ENCODE measurements around the gene FGF12. TPM values are rescaled to one million over a fixed set of nuclear protein-coding genes. Genes with fewer than 3 reads are reported as not detected.

Gene FGF12
- polyA plus RNA-seq, 2 of the 4 experiments (the other 2 are of a cell fraction) = 0.63 to 1.1 TPM

GRCh38 chr3:192207651-192208050, 519.7 kb downstream of the FGF12 start (continued):
- TF ChIP-seq REST (IDR thresholded peaks at IDR 0.05) = no peak
- no peak for TF ChIP-seq RCOR1 (IDR thresholded peaks at IDR 0.05; ENCODE audit: low read depth, low read length)
- no peak for TF ChIP-seq MYC (IDR thresholded peaks at IDR 0.05; ENCODE audit: borderline replicate concordance, low read length)
- no peak for TF ChIP-seq ZFP36 (IDR thresholded peaks at IDR 0.05; ENCODE audit: borderline replicate concordance, partially characterized antibody)
- no peak for TF ChIP-seq RNF2 (IDR thresholded peaks at IDR 0.05; ENCODE audit: borderline replicate concordance, low read depth)

GRCh38 chr3:192207239-192207638, 520.1 kb downstream of the FGF12 start:
- no peak for ATAC-seq
- TF ChIP-seq CBX8 (IDR thresholded peaks at IDR 0.05) = no peak
- Histone ChIP-seq H3K4me3 (no peak overlapping the region), H3K9me3 (no peaks in the 10 kb centered on the region), H3K4me2 (no peak overlapping the region), H3K4me1 (no peaks in the 10 kb centered on the region), H3K27ac (no peak overlapping the region)
- CTCF ChIA-PET = no interaction called here
- 72% methylated on average over 3 of the region's 3 CpGs for WGBS (ENCODE audit: missing lambda C conversion rate)
- DNase-seq (ENCODE audit: low read depth in 1 of 2, low spot score in 1 of 2) = no peak
- POLR2A ChIA-PET = no interaction called here
- FAIRE-seq = no peak

GRCh38 chr3:192194085-192194484, 533.3 kb downstream of the FGF12 start:
- DNase-seq (ENCODE audit: low read depth in 1 of 2, low spot score in 1 of 2) (no peak), ATAC-seq (no peak), FAIRE-seq (no peak)
- ChIA-PET POLR2A (no interaction called here), CTCF (no interaction called here)
- H3K4me2 ChIP-seq = no peak overlapping the region
- no peak overlapping the region for H3K27ac ChIP-seq
- no peaks in the 10 kb centered on the region for H3K9me3 ChIP-seq
- TF ChIP-seq CEBPB (IDR thresholded peaks at IDR 0.05) = no peak
- TF ChIP-seq ZNF302 (CRISPR knock-in tag; IDR thresholded peaks at IDR 0.05) = no peak
- TF ChIP-seq ZSCAN20 (CRISPR knock-in tag; IDR thresholded peaks at IDR 0.05) = no peak
- no peak for TF ChIP-seq HMGXB4 (CRISPR knock-in tag; IDR thresholded peaks at IDR 0.05; ENCODE audit: borderline replicate concordance)
- TF ChIP-seq ATOH8 (CRISPR knock-in tag; IDR thresholded peaks at IDR 0.05; ENCODE audit: low read depth) = no peak
- TF ChIP-seq HDAC2 (IDR thresholded peaks at IDR 0.05) = no peak
- TF ChIP-seq TP53 (CRISPR knock-in tag; IDR thresholded peaks at IDR 0.05) = no peak
- TF ChIP-seq FOSL2 (IDR thresholded peaks at IDR 0.05) = no peak
- TF ChIP-seq FOSL2 (CRISPR knock-in tag; IDR thresholded peaks at IDR 0.05) = no peak
- no peaks in the 10 kb centered on the region for H3K4me1 ChIP-seq
- no peak overlapping the region for H3K4me3 ChIP-seq

- ATAC-seq (peak; percentile 62 to 86; a peak in 5 of 6 replicates), FAIRE-seq (no peak), DNase-seq (ENCODE audit: low read depth in 1 of 2, low spot score in 1 of 2) (peak; percentile 21 to 51)
- Histone ChIP-seq H3K4me3 (no peak overlapping the region), H3K9me3 (no peaks in the 10 kb centered on the region), H3K27ac (no peak overlapping the region), H3K4me1 (no peaks in the 10 kb centered on the region), H3K4me2 (peak overlapping the region; percentile 67)
- WGBS (ENCODE audit: missing lambda C conversion rate) = 9% methylated on average over 7 of the region's 7 CpGs
- TF ChIP-seq CTCF (IDR thresholded peaks at IDR 0.05) = peak; percentile 57
- TF ChIP-seq RAD21 (conservative IDR thresholded peaks at IDR 0.05 in 1 of 2, IDR thresholded peaks at IDR 0.05 in 1 of 2) = peak; percentile 53 to 56; a peak in 4 of 5 replicates
- TF ChIP-seq HMGXB4 (CRISPR knock-in tag; IDR thresholded peaks at IDR 0.05; ENCODE audit: borderline replicate concordance) = no peak
- TF ChIP-seq CHD2 (IDR thresholded peaks at IDR 0.05; ENCODE audit: low read length, partially characterized antibody) = no peak
- peak; percentile 60 for TF ChIP-seq SMC3 (IDR thresholded peaks at IDR 0.05)
- no peak for TF ChIP-seq POLR2A (IDR thresholded peaks at IDR 0.05; ENCODE audit: low read length)
- ChIA-PET CTCF (interaction anchor here (0.7 to 3.3 kb wide), 2 partner anchors 256 to 276 kb away, joined by 3 to 21 read pairs; no protein-coding TSS in a partner anchor), POLR2A (no interaction called here)
Observed at GRCh38 chr3:192188218-192188835, 539.0 kb downstream of the FGF12 start.

Measured in A549 (cell line).